ENCODE measurements around the gene GDF9.
A peak's percentile ranks its signal among the peaks of the same experiment; 100 is the strongest.

GDF9 gene, protein sequence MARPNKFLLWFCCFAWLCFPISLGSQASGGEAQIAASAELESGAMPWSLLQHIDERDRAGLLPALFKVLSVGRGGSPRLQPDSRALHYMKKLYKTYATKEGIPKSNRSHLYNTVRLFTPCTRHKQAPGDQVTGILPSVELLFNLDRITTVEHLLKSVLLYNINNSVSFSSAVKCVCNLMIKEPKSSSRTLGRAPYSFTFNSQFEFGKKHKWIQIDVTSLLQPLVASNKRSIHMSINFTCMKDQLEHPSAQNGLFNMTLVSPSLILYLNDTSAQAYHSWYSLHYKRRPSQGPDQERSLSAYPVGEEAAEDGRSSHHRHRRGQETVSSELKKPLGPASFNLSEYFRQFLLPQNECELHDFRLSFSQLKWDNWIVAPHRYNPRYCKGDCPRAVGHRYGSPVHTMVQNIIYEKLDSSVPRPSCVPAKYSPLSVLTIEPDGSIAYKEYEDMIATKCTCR

DNA sequence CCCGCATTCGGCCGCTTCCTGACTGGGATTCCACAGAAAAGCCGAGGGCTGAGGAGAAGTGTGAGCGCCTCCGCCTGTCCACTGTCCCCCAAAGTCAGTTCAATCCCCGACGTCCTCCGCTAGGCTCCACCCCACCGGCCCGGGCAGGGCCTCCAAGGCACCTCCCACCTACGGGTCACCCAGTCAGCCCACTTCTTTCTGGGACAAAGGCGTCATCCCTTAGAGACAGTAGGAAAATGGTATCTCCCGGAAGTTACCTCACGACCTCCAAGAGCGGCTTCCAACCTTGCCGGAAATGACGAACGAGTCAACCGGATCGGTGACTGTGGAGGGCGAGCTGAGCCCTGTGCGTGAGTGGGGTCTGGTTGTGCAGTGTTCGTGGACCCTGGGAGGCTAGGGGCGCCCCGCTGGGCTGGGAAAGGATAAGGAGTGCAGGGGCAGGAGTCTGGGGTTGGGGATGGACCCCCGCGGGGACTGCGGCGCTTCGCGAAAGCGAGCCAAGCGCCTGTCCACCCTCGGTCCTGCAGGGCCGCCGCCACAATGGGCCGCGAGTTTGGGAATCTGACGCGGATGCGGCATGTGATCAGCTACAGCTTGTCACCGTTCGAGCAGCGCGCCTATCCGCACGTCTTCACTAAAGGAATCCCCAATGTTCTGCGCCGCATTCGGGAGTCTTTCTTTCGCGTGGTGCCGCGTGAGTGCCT is at the start of gene GDF9, which contains the start of gene UQCRQ:
Gene GDF9 (minus strand): TSS at position 128 of the 704 bp plus-strand sequence. CDS start 1,936 bp downstream, outside the sequence.
Gene UQCRQ (plus strand): TSS at position 301 of the 704 bp plus-strand sequence. CDS start 240 bp downstream, at position 541.
- peak; percentile 97 to 98 for DNase-seq

DNA sequence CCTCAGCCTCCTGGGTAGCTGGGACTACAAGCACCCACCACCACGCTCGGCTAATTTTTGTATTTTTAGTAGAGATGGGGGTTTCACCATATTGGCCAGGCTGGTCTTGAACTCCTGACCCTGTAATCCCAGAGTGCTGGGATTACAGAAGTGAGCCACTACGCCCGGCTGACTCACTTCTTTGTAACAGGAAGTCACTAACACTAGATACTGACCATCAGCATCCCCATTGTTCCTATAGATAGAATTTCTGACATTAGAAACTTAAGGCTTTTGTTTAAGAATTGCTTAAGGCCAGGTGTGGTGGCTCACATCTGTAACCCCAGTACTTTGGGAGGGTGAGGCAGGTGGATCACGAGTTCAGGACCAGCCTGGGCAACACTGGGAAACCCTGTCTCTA is 49.4 kb upstream of the GDF9 start:
- DNase-seq, result no peak

DNA sequence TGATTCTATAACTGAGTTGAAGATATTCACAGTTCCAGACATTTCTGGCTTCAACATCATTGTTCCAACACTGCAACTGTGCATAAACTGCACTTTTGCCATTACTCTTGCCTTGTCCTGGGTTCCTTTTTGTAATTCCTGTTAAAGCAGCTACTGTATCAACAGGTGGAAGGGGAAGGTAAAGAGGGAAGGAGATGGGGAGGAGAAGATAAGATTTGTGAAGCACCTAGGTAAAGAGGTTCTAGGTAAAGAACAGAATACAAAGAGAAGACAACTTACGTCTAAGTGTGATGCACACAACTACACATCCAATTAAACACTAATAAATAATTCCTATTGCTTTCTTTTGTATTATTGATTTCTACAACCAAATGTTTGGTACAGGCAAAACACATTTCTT is 43.4 kb upstream of the GDF9 start:
- DNase-seq, result no peak

DNA sequence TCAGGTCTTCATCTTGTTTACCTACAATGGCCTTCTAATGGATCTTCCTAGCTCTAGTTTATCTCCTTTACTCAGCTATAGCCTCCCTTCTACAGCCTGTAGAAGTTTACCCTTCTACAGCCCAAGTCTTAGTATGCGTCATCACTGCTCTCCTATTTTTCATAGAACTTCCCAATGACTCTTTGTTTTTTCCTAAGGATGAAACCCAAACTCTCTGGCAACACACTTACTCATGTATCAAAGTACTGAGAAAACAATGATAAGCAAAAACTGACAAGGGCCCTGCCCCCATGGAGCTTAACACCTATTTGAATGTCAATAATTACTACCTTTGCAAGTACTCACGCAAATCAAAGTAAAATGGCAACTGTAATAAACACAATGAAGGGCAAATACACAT is 40.9 kb upstream of the GDF9 start:
- DNase-seq, result no peak

DNA sequence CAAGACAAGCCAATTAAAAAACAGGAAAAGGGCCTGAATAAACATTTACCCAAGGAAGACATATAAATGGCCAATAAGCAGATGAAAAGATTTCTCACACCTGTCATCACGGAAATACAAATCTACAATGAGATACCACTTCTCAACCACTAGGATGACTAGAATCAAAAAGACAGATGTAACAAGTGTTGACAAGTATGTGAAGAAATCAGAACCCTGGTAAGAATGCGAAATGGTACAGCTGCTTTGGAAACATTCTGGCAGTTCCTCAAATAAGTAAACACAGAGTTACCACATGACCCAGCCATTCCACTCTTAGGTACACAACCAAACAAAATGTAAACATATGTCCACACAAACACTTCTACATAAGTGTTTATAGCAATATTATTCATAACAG is 39.7 kb upstream of the GDF9 start:
- DNase-seq, result no peak

DNA sequence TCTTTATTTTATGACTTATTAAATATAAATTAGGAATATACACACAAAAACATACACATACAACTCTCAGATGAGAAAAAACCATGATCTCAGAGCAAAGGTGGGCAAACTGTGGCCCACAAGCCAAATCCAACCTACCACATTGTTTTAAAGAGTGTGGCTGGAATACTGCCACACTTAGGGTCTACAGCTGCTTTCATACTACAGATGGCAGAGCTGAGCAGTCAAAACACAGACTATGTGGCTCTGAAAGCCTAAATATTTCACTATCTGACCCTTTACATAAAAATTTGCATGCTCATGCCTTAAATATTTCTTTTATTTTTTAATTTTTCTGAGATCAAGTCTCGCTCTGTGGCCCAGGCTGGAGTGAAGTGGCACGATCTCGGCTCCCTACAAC is 35.5 kb upstream of the GDF9 start:
- no peak for DNase-seq

DNA sequence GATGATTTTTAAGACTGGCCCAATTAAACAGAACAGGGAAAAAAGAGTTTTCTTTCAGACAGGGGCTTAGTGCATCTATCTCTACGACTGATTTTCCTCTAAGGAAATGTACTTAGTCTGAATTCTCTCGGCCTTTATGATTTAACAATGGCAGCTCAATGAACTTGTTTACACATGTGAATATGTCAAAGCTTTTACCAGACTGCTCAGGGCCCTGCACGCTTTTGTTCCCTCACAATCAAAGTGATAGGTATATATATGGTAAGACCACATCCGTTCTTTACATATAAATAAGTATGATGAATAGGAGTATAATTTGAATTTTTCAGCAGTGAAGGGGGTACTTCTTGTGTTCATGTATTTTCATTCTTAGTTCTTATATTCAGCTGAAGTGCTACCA is 34.8 kb upstream of the GDF9 start:
- no peak for DNase-seq

DNA sequence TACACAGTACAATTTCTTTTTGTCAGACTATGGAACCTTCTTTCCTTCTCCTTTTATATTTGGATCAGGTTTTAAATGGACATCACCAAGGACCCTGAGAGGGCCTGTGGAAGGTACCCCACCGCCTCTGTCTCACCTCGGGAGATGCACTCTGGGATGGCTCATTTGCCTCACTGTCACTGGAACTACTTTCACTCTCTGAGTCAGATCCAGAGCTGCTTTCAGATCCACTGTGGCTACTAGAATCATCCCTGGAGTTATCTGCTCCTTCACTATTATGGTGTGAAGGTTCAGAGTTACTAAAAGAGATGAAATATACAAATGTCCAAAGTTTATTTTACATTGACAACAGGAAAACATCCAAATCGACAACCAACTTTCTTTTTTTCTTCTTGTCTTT is 31.8 kb upstream of the GDF9 start:
- no peak for DNase-seq

DNA sequence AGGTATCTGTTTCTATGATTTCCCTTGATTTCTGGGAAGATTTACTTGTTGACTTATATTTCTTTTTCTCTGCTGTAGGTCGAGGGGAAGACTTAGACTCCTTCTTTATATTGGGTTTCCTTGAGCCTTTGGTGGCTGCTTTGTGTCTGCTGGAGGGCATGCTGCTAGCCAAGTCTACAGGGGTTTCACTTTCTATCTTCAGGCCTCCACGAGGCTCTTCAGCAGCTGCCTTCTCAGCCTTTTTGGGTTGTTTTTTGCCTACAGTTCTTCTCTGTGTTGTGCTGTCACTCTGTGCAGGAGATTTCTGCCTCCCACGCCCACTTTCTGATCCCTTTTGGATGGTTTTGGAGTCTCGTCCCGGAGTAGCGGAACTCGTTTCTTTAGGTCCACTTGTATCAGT is 30.4 kb upstream of the GDF9 start:
- DNase-seq, result no peak

DNA sequence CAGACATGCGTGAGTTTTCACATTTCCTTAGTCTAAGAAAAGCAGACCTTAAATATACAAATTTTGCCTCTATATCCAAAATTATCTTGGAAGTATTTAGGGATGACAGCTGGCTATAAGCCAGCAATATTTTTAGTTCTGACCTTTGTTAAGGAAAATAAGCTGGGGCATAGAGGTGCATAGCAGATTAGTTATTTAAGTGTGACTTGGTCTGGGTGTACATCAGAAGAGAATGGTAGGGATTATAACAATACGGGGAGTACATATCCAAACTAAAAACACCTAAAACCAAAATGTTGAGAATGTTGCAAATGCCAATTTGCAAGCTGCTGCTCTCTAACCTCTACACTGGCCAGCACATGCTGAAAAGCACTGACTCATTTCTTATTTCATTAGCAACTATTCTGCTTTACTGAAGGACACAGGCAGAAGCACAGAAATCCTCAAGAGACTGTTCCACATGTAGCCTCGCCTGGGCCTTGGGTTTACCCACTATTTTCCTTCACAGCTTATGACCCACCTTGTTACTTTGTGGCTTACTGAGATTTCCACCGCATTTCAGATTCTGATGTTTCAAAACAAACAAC is 29.5 kb upstream of the GDF9 start:
- DNase-seq, result no peak

DNA sequence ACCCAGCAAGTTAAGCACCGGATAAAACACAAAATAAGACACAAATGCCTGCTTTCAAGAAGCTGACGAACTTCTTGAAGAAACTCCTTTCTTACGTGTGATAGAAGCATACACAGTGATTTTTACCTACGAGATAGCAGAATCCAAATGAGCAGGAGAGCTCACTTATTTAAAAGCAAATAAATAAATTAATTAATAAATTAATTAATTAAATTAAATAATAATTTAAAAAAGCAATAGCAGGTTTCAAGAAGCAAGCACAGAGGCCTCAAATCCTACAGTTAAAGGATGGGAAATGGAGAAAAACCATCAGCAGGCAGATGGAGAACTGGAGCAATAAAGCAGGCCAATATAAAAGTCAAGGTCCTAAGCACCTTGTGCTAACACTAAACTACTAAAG is 24.5 kb upstream of the GDF9 start:
- no peak for DNase-seq

DNA sequence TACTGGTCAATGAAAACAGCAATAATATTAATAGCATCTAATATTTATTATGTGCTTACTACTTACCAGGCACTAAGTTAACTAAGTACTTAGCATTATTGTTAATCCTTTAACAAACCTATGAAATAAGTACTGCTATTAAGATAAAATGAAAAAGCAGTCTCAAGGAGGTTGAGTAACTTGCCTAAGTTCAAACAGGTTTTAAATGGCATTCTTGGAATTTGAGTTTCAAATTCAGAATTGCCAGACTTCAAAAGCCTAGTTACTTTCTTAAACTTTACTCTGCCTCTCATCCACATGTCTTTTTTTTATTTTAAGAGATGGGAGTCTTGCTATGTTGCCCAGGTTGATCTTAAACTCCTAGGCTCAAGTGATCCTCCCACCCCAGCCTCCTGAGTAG is 23.2 kb upstream of the GDF9 start:
- no peak for DNase-seq

DNA sequence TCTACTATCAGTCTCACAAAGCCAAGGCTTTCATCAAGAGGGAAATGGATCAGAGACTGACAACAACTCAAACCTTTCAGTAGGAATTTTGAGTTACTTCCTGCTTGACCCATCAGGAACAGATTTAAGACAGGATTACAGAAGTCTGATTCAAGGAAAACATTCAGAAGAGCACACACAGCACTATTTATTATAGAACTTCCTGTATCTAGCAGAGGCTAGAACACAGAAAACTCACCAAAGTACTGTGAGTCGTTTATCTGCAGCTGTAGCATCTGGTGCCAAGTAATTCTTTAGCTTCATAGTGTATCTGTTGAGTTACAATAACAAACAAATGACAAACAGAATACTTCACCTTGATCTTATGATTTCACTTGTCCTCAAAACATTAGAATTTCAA is 21.0 kb upstream of the GDF9 start:
- no peak for DNase-seq

DNA sequence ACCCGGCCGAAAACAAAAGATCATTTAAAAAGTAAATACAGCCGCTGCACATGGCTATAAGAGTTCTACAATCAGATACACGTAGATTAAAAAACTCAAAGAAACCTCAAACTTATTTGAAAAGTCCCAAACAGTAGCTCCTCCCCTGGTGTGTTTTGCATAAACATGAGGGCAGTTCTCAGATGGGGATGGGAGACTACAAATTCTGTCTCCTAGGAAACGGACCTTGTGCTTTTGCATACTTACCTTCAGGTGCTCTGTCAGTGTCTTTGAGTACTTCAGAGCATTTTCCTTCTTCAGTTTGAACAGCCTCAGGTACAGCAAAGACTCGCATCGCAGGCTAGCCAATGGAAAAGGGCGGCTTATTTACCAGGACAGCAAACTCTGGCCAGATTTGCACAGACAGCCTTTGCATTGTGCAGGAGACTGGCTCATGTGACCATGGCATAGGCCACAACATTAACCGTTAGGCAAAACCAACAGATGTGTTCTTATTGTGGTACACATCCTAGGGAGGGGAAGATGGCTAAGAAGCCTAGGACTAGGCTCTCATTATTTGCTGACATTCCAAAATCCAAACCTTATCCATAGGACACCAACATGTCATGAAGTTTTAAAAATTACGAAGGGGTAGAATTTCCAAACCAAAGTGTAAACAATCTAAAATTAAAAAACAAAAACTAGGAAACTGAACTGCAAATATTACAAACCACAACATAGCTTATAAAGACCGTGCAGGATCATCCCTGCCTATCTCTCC is 20.0 kb upstream of the GDF9 start:
- DNase-seq, result no peak

DNA sequence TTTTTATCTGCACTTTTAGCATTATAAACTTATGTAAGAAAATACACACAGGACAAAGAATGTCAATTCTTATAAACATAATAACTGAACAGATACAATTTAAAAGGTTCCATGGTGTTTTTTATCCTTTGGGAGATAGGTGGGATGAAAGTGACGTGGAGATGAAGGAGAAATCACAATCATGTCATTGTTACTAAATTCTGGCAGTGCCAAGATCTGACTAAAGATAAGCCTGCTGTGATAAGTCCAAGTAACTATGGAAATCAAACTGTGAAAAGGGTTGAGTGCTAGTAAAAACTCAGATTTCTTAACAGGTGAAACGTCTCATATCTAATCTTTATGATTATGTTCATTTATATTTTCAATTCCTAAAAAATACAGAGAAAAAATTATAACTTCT is 18.3 kb upstream of the GDF9 start:
- no peak for DNase-seq

DNA sequence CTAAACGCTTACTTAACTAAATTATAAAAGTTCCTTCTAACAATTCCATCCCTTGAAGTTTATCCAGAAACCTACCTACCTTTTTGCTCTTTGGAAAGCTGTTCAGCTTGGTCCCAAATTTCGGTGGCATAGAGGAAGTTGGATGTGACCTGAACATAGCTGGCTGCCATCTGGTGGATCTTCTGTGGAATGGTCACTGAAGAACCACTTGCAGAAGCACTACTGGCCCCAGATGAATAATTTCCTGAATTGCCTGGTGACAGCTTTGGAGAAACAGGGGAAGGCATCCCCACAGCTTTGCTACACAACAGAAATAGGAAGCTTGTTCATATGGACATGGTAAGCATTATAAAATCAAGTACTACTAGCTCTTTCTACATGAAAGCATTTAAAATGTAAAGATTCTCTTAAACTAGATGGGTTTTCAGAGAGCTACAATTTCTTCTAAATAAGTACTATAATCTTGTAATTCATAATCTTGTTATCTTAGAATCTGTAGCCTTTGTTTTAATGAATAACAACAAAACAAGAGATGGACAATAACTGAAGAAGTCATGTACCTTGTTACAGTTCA is 17.1 kb upstream of the GDF9 start:
- DNase-seq, result peak in 1 of 2 experiments; percentile 20

DNA sequence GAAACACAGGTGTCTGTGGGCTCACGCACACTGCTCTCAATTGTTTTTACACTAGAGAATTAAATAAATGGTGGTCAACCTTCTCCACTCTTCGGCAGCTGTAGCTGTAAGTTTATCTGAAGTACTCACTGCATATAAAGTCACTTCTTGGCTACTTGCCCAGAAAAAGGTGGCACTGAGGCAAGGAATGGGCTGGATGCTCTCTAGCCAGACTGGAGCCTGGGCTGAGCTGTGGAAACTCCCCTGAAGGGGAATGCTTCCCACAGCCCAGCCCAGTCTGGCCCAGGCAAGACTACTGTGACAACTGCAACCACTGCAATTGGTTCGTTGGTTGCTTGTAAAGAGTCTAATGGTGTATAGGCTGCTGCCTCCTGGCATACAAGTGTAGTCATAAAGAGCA is 11.7 kb upstream of the GDF9 start:
- no peak for DNase-seq

DNA sequence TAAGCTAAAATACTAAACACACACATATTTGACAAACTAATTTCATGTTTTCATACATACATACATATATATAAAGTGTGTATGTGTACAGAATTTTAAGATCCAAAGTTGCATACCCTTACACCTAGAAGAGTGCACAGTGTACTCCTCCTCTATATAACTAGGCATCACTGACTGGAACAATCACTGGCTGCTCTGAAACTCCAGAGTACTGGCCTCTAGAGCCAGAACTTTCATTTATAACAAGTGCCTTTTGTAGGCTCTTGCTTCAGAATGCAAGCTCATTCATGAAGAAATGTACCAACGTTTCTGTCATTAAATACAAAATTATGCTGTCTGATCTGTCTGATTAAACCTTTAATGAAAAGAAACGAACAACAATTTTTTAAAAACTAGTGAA is 11.2 kb upstream of the GDF9 start:
- no peak for DNase-seq

DNA sequence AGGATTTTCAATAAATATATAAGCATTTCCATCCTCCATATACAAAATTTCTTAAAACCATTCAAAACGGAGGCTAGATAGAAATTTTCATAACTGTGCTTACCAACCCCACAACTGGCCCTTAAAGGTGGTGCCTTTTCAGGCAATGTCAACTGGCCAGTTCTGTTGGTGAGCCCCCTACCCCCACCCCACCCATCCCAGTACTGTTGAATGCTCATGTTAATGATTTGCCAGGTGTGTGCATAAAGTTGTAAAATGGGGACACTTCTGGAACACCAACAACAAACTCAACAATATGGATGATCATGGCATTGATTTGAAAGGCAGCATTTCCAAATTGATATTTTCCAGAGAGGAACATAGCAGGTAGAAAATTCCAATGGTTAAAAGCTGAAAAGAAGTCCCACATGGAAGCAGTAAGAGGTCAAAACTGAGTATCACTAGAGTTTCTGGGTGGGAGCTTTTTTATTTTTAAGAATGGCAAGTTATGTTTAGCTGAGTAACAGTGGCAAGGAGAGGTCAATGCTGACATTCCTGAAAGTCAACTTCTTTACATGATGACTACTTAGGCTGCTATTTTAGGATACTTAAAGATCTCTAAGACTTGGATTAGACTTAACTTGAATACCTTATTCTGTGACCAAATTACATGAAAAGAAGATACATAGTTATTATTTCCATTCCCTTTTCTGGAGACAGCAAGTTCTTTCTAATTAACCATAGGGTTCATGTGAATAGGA is 9.9 kb upstream of the GDF9 start:
- DNase-seq, result no peak

DNA sequence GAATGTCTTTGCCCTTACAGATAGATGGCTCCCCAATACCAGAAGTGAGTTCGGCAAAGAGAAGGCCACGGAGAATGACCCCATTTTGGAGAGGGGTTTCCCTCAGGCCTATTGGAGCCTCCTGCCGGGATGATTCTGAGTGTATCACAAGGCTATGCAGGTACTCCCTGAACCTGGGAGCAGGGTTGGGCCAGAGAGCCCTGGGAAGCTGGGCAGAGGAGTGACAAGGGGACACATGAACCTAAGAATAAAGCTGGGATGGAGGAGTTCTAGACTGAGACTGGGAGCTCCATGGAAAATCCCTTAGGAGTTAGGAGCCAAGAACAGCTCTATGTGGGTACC is 7.6 kb upstream of the GDF9 start:
- DNase-seq, result no peak

DNA sequence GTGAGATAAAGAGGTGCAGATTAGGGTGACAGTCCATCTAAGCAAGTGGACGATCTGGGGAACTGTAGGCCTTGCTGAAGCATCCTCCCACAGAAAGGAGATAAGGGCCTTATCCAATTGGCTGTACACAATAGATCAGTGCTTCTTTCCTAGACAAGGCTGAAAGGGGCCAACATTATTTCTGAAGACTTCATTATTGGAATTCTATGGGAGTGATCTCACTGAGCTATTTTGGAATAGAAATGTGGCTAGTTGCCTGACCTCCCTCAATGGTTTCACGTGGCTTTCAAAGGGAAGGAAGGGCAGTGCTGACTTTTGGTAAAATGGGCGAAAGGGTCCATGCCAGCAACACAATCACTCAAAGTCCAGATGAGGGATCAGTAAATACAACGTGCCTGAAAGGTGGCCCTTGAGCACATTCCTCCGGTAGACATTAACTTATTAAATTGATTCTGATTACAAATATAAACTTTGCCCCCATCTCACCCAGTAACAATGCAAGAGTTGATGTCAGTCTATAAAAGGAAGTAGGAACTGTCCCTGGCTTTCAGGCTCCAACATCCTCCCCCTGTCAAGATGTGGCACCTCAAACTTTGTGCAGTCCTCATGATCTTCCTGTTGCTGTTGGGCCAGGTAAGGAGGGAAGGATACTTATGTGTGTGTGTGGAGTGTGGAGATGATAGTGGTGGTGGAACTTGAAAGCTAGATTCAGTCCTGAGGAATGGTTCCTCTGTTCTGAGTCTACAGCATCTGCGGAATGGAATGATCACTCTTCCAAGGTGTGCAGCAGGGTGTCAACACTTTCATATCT is 7.1 kb upstream of the GDF9 start, which contains the start of gene LEAP2:
Gene LEAP2 (plus strand): TSS at position 550 of the 811 bp plus-strand sequence. CDS start 27 bp downstream, at position 577.
- DNase-seq, result no peak

All from cerebellar nuclear complex (tissue), 1 donor.